Tibial artery (tissue), 4 donors: ENCODE measurements around the gene TRIM5.
"Not testable (repeated sequence)": the region's sequence is repeated elsewhere in the genome, so short reads cannot be mapped to it uniquely, and the experiment has no call there.

Source experiments
- DNase-seq, 2 donors: peaks; one replicate each; pipeline ENCODE4 v3.0.0-alpha.2; 2019
- H3K27ac ChIP-seq, 2 donors: fragments of 200-600 bp; sonication (generic) in 1 of 2; 1 replicate in 1 of 2; 2 replicates in 1 of 2; pipeline ENCODE4 v1.5.1; 2018 to 2019; ENCODE audit warnings: mild to moderate bottlenecking in 1 of 2
- H3K27me3 ChIP-seq, 2 donors: fragments of 200-600 bp; sonication (generic) in 1 of 2; one replicate each; pipeline versions ENCODE4 v1.5.1 to v1.6.0; 2016 to 2019
- H3K36me3 ChIP-seq, 3 donors: fragments of 200-600 bp; sonication (generic) in 2 of 3; one replicate each; pipeline ENCODE4 v1.5.1; 2016 to 2019; ENCODE audit warnings: mild to moderate bottlenecking in 2 of 3
- H3K4me1 ChIP-seq, 4 donors: fragments of 200-600 bp; sonication (generic) in 2 of 4; 1 replicate in 3 of 4; 2 replicates in 1 of 4; pipeline ENCODE4 v1.5.1; 2016 to 2019
- H3K4me3 ChIP-seq, 2 donors: fragments of 200-600 bp; sonication (generic) in 1 of 2; 1 replicate in 1 of 2; 2 replicates in 1 of 2; pipeline ENCODE4 v1.5.1; 2018 to 2019; ENCODE audit warnings: mild to moderate bottlenecking in 2 of 2
- H3K9me3 ChIP-seq, 3 donors: fragments of 200-600 bp; sonication (generic) in 1 of 3; one replicate each; pipeline ENCODE4 v1.5.1; 2016 to 2019
- intact Hi-C: fragments of 100-400 bp; cut with DNase I; formaldehyde crosslinking; loops from one replicate; pipeline ENCODE4 v1.15.0; 2023; ENCODE audit warnings: low total_unique reads
- TF ChIP-seq, protein P1 (sequence below), 2 experiments: fragments of 200-600 bp in 1 of 2; fragments of 450-650 bp in 1 of 2; IDR thresholded peaks; one replicate each; pipeline ENCODE4 v1.5.1; 2017 to 2019; ENCODE audit warnings: antibody characterized with exemption in 2 of 2, mild to moderate bottlenecking in 1 of 2, moderate library complexity in 1 of 2

TRIM5 gene, protein sequence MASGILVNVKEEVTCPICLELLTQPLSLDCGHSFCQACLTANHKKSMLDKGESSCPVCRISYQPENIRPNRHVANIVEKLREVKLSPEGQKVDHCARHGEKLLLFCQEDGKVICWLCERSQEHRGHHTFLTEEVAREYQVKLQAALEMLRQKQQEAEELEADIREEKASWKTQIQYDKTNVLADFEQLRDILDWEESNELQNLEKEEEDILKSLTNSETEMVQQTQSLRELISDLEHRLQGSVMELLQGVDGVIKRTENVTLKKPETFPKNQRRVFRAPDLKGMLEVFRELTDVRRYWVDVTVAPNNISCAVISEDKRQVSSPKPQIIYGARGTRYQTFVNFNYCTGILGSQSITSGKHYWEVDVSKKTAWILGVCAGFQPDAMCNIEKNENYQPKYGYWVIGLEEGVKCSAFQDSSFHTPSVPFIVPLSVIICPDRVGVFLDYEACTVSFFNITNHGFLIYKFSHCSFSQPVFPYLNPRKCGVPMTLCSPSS

DNA sequence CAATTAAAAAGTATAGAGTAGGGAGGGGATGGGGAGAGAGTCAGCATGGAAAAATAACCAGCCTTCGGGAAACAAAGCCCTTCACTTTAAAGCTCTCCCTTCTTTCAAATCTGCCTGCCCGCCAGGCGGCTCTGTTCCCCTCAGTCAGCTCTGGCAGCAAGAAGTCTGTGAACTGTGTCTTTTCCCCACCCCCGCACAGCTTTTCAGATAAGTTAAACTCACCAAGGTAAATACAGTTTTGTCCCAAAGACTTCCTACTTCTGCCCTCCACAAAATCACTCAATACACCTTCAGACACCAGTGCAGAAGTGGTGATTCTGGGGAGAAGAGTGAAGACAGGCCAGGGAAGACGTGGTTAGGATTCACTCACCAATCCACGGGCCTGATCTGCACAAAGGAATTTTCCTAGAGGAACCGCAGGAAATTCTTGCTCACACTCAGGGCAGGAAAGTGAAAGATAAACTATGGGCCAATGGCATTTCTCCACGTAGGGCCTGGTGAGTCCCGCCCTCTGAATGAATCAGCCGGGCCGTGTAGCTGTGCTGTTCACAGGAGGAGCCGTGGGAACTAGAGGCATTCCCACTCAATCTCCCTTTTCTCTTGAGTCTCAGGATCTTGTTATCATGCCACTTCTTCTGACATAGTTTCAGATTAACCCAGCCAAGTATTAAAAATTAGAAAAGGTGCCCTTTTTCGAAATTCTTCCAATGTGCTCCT is at the start of gene TRIM5:
TRIM5 (minus strand) TSS at position 429 of the 717 bp plus-strand sequence. CDS start 4,897 bp downstream, outside the sequence.
- DNase-seq = peak; percentile 93
- intact Hi-C loops = loop anchor here (10.0 kb wide), 1 partner anchor 80 kb away; no protein-coding TSS in a partner anchor
- Histone ChIP-seq H3K9me3 (no peaks in the 10 kb centered on the region), H3K4me1 (peaks cover 0 to 35% (median 12%) of the 10 kb centered on the region in 4 donors), H3K27ac (peak within 1 kb of the TSS; percentile 82 to 93), H3K36me3 (peaks cover 2 to 3% (median 3%) of the 10 kb centered on the region in 3 donors), H3K4me3 (peak within 1 kb of the TSS; percentile 48 to 61), H3K27me3 (no peaks in the 10 kb centered on the region)
- TF ChIP-seq, protein P1, sequence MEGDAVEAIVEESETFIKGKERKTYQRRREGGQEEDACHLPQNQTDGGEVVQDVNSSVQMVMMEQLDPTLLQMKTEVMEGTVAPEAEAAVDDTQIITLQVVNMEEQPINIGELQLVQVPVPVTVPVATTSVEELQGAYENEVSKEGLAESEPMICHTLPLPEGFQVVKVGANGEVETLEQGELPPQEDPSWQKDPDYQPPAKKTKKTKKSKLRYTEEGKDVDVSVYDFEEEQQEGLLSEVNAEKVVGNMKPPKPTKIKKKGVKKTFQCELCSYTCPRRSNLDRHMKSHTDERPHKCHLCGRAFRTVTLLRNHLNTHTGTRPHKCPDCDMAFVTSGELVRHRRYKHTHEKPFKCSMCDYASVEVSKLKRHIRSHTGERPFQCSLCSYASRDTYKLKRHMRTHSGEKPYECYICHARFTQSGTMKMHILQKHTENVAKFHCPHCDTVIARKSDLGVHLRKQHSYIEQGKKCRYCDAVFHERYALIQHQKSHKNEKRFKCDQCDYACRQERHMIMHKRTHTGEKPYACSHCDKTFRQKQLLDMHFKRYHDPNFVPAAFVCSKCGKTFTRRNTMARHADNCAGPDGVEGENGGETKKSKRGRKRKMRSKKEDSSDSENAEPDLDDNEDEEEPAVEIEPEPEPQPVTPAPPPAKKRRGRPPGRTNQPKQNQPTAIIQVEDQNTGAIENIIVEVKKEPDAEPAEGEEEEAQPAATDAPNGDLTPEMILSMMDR (IDR thresholded peaks at IDR 0.05) = peak; percentile 46 to 58

DNA sequence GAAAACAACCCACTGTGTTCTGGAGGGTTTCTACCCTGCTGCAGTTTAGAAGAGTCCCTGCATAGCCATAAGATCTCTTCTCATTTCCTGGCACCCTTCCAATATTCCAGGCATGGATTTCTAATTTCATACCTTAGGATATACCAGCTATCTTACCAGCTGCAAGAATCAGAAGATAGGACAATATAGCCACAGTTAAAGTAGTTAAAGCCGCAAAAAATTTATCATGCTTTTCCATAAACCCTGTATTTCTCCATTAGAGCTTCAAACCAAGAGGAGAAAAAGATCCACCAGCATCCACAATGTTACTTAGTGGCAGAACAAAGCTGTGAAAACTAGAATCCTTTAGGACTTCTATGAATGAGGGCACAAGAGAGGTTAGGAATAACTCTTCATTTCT is 42.8 kb upstream of the TRIM5 start:
- intact Hi-C loops = no loop called here
- no peaks in the 10 kb centered on the region for H3K9me3 ChIP-seq
- no peak overlapping the region for H3K27ac ChIP-seq
- H3K4me3 ChIP-seq = no peak overlapping the region
- H3K27me3 ChIP-seq = no peaks in the 10 kb centered on the region
- TF ChIP-seq, protein P1 (IDR thresholded peaks at IDR 0.05) = no peak
- no peaks in the 10 kb centered on the region for H3K36me3 ChIP-seq
- no peak for DNase-seq
- no peaks in the 10 kb centered on the region for H3K4me1 ChIP-seq

DNA sequence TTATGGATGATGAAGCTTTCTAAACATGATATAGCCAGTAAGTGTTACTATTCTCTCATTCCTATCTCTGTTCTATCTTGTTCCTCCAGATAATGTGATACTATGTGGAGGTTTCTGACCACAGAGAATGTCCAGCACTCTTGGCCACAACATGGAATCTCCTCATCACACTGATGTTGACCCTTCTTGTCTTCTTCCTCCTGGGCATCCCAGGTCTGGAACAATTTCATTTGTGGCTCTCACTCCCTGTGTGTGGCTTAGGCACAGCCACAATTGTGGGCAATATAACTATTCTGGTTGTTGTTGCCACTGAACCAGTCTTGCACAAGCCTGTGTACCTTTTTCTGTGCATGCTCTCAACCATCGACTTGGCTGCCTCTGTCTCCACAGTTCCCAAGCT is 41.5 kb upstream of the TRIM5 start:
- no peaks in the 10 kb centered on the region for H3K9me3 ChIP-seq
- intact Hi-C loops = no loop called here

DNA sequence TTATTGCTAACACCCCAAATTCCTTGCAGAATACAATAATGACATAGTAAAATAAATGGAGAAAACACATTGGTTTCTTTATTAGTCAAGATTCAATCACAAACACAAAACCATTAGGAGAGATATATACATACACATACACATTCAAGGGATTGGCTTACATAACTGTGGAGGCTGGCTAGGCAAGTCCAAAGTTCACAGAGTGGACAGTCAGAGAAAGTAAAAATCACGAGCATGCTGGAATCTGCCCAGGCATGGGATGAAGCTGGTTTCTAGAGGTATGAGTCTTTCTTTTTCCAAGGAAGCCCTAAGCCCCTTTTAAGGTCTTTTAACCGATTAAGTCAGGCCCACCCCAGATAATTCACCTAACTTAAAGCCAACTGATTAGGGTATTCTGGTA is 37.7 kb upstream of the TRIM5 start:
- intact Hi-C loops = no loop called here
- Histone ChIP-seq H3K27ac (no peak overlapping the region), H3K27me3 (no peaks in the 10 kb centered on the region), H3K9me3 (no peaks in the 10 kb centered on the region), H3K36me3 (no peaks in the 10 kb centered on the region), H3K4me1 (no peaks in the 10 kb centered on the region), H3K4me3 (no peak overlapping the region)
- TF ChIP-seq, protein P1 (IDR thresholded peaks at IDR 0.05) = no peak
- no peak for DNase-seq

More for the DNA sequence above, 41.5 kb upstream of the TRIM5 start:
- Histone ChIP-seq H3K4me1 (no peaks in the 10 kb centered on the region), H3K27me3 (no peaks in the 10 kb centered on the region), H3K27ac (no peak overlapping the region), H3K36me3 (no peaks in the 10 kb centered on the region), H3K4me3 (no peak overlapping the region)
- no peak for DNase-seq
- TF ChIP-seq, protein P1 (IDR thresholded peaks at IDR 0.05) = no peak

DNA sequence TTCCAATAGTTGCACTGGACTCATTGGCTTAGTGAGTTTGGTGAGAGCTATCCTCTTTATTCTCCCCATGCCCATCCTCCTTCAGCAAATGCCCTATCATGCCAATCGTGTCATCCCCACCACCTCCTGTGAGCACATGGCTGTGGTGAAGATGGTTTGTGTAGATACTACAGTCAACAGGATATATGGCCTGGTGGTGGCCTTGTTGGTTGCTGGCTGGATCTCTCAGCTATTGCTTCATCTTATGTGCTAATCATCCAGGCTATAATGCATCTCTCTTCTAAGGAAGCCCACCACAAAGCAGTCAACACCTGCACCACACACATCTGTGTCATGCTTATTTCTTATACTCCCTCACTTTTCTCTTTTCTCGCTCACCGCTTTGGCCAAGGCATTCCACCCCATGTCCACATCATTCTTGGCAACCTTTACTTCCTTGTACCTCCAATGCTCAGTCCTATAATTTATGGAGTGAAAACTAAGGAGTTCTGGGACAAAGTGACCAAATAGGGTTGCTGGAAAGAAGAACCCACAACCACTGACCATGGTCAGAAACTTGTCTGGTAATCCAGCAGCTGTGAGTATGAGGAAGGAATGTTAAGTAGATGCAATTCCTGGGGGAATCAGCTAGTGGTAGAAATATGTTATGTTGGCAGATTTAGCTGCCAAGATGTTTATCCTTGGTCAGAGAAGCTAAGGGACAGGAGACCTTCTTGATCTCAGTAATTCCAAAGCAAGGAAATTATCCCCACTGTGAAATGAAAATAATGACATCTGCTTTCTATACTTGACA is 35.0 kb upstream of the TRIM5 start:
- no peaks in the 10 kb centered on the region for H3K27me3 ChIP-seq
- TF ChIP-seq, protein P1 (IDR thresholded peaks at IDR 0.05) = no peak
- intact Hi-C loops = no loop called here
- H3K9me3 ChIP-seq = no peaks in the 10 kb centered on the region
- no peak overlapping the region for H3K4me3 ChIP-seq
- no peaks in the 10 kb centered on the region for H3K4me1 ChIP-seq
- no peak overlapping the region for H3K27ac ChIP-seq
- H3K36me3 ChIP-seq = no peaks in the 10 kb centered on the region
- DNase-seq = no peak

DNA sequence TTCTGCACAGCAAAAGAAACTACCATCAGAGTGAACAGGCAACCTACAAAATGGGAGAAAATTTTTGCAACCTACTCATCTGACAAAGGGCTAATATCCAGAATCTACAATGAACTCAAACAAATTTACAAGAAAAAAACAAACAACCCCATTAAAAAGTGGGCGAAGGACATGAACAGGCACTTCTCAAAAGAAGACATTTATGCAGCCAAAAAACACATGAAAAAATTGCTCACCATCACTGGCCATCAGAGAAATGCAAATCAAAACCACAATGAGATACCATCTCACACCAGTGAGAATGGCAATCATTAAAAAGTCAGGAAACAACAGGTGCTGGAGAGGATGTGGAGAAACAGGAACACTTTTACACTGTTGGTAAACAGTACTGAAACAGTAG is 31.6 kb upstream of the TRIM5 start:
- H3K4me1 ChIP-seq, H3K9me3 ChIP-seq, H3K27me3 ChIP-seq, intact Hi-C loops, H3K27ac ChIP-seq, H3K4me3 ChIP-seq, H3K36me3 ChIP-seq, DNase-seq: not testable (repeated sequence)
